ENCODE data around the gene CAMKK1.
A peak's percentile ranks its signal among the peaks of the same experiment; 100 is the strongest.
"Not testable (repeated sequence)": the region's sequence is repeated elsewhere in the genome, so short reads cannot be mapped to it uniquely, and the experiment has no call there.

Gene CAMKK1

GRCh38 chr17:3847165-3847670 is 45.6 kb downstream of the CAMKK1 start:
- Histone ChIP-seq H3K36me3 (ENCODE audit: control insufficient read depth, insufficient read depth, low read length) (peaks cover 1% of the 10 kb centered on the region), H3K18ac (ENCODE audit: low read length) (no peak overlapping the region), H3K4me1 (ENCODE audit: control insufficient read depth, low read depth, low read length) (no peaks in the 10 kb centered on the region), H3K4ac (ENCODE audit: low read depth, low read length) (no peak overlapping the region), H3K4me3 (ENCODE audit: low read length) (no peak overlapping the region), H4K8ac (ENCODE audit: low read depth, low read length) (no peak overlapping the region), H3K79me2 (ENCODE audit: control insufficient read depth, insufficient read depth, low read length) (peaks cover 25% of the 10 kb centered on the region), H2AK5ac (ENCODE audit: low read length) (no peak overlapping the region), H3K27ac (ENCODE audit: low read depth, low read length) (no peak overlapping the region), H2BK120ac (ENCODE audit: low read depth, low read length) (no peak overlapping the region), H3K56ac (ENCODE audit: low read length) (no peak overlapping the region), H4K5ac (ENCODE audit: low read length) (no peak overlapping the region), H3K9ac (ENCODE audit: low read length) (no peak overlapping the region), H3K79me1 (ENCODE audit: low read length) (peaks cover 2% of the 10 kb centered on the region), H3K23ac (ENCODE audit: low read length) (no peak overlapping the region), H2BK15ac (replicated peaks; ENCODE audit: low read depth) (no peak overlapping the region), H2BK5ac (ENCODE audit: low read length) (no peak overlapping the region), H3K4me2 (ENCODE audit: low read length) (no peak overlapping the region), H3K27me3 (ENCODE audit: insufficient read depth, low read length, poor library complexity) (no peaks in the 10 kb centered on the region)
- DNase-seq: no peak
- no CpG with 5 or more reads among the region's 9 CpGs for WGBS (ENCODE audit: extremely low coverage, insufficient coverage, low lambda C conversion rate)

- no peak overlapping the region for H2AK5ac ChIP-seq (ENCODE audit: low read length)
- H4K5ac ChIP-seq (ENCODE audit: low read length): no peak overlapping the region
- H3K23ac ChIP-seq (ENCODE audit: low read length): no peak overlapping the region
- no peaks in the 10 kb centered on the region for H3K4me1 ChIP-seq (ENCODE audit: control insufficient read depth, low read depth, low read length)
- H3K36me3 ChIP-seq (ENCODE audit: control insufficient read depth, insufficient read depth, low read length): peaks cover 1% of the 10 kb centered on the region
- no CpG with 5 or more reads among the region's 17 CpGs for WGBS (ENCODE audit: extremely low coverage, insufficient coverage, low lambda C conversion rate)
- no peak overlapping the region for H4K8ac ChIP-seq (ENCODE audit: low read depth, low read length)
- H3K56ac ChIP-seq (ENCODE audit: low read length): peak overlapping the region; percentile 30
- peak overlapping the region; percentile 26 for H3K9ac ChIP-seq (ENCODE audit: low read length)
- H3K79me1 ChIP-seq (ENCODE audit: low read length): peaks cover 2% of the 10 kb centered on the region
- H2BK15ac ChIP-seq (replicated peaks; ENCODE audit: low read depth): no peak overlapping the region
- H3K79me2 ChIP-seq (ENCODE audit: control insufficient read depth, insufficient read depth, low read length): peaks cover 25% of the 10 kb centered on the region
- H2BK120ac ChIP-seq (ENCODE audit: low read depth, low read length): no peak overlapping the region
- no peak overlapping the region for H3K4me2 ChIP-seq (ENCODE audit: low read length)
- no peak for DNase-seq
- no peak overlapping the region for H3K4ac ChIP-seq (ENCODE audit: low read depth, low read length)
- no peak overlapping the region for H3K4me3 ChIP-seq (ENCODE audit: low read length)
- H3K27me3 ChIP-seq (ENCODE audit: insufficient read depth, low read length, poor library complexity): no peaks in the 10 kb centered on the region
- no peak overlapping the region for H3K18ac ChIP-seq (ENCODE audit: low read length)
- H2BK5ac ChIP-seq (ENCODE audit: low read length): no peak overlapping the region
- no peak overlapping the region for H3K27ac ChIP-seq (ENCODE audit: low read depth, low read length)
Observed at GRCh38 chr17:3846437-3847164, 46.3 kb downstream of the CAMKK1 start.

- H4K5ac ChIP-seq (ENCODE audit: low read length): no peak within 1 kb of the TSS
- no peak within 1 kb of the TSS for H2BK15ac ChIP-seq (replicated peaks; ENCODE audit: low read depth)
- H3K27ac ChIP-seq (ENCODE audit: low read depth, low read length): peak within 1 kb of the TSS; percentile 62
- H3K27me3 ChIP-seq (ENCODE audit: insufficient read depth, low read length, poor library complexity): no peaks in the 10 kb centered on the region
- H4K8ac ChIP-seq (ENCODE audit: low read depth, low read length): no peak within 1 kb of the TSS
- H3K36me3 ChIP-seq (ENCODE audit: control insufficient read depth, insufficient read depth, low read length): peaks cover 1% of the 10 kb centered on the region
- H3K9ac ChIP-seq (ENCODE audit: low read length): peak within 1 kb of the TSS; percentile 96
- no CpG with 5 or more reads among the region's 76 CpGs for WGBS (ENCODE audit: extremely low coverage, insufficient coverage, low lambda C conversion rate)
- H3K4me2 ChIP-seq (ENCODE audit: low read length): peak within 1 kb of the TSS; percentile 84
- peaks cover 25% of the 10 kb centered on the region for H3K79me2 ChIP-seq (ENCODE audit: control insufficient read depth, insufficient read depth, low read length)
- H3K4ac ChIP-seq (ENCODE audit: low read depth, low read length): peak within 1 kb of the TSS; percentile 74
- H3K79me1 ChIP-seq (ENCODE audit: low read length): peaks cover 2% of the 10 kb centered on the region
- H2BK120ac ChIP-seq (ENCODE audit: low read depth, low read length): no peak within 1 kb of the TSS
- H3K18ac ChIP-seq (ENCODE audit: low read length): peak within 1 kb of the TSS; percentile 97
- H3K4me3 ChIP-seq (ENCODE audit: low read length): peak within 1 kb of the TSS; percentile 92
- peak; percentile 95 for DNase-seq
- H3K23ac ChIP-seq (ENCODE audit: low read length): no peak within 1 kb of the TSS
- H3K4me1 ChIP-seq (ENCODE audit: control insufficient read depth, low read depth, low read length): no peaks in the 10 kb centered on the region
- peak within 1 kb of the TSS; percentile 98 for H3K56ac ChIP-seq (ENCODE audit: low read length)
- peak within 1 kb of the TSS; percentile 84 for H2BK5ac ChIP-seq (ENCODE audit: low read length)
- no peak within 1 kb of the TSS for H2AK5ac ChIP-seq (ENCODE audit: low read length)
Observed at GRCh38 chr17:3845621-3846436, 47.0 kb downstream of the CAMKK1 start, which contains the start of gene NCBP3. Gene NCBP3 (minus strand): TSS chr17:3846246. CDS start chr17:3846223, 23 bp downstream.

- peak overlapping the region; percentile 84 for H3K4me2 ChIP-seq (ENCODE audit: low read length)
- H3K79me1 ChIP-seq (ENCODE audit: low read length): peaks cover 5% of the 10 kb centered on the region
- H2BK5ac ChIP-seq (ENCODE audit: low read length): no peak overlapping the region
- H3K4me1 ChIP-seq (ENCODE audit: control insufficient read depth, low read depth, low read length): no peaks in the 10 kb centered on the region
- H3K36me3 ChIP-seq (ENCODE audit: control insufficient read depth, insufficient read depth, low read length): peaks cover 2% of the 10 kb centered on the region
- no CpG with 5 or more reads among the region's 8 CpGs for WGBS (ENCODE audit: extremely low coverage, insufficient coverage, low lambda C conversion rate)
- no peaks in the 10 kb centered on the region for H3K27me3 ChIP-seq (ENCODE audit: insufficient read depth, low read length, poor library complexity)
- H3K79me2 ChIP-seq (ENCODE audit: control insufficient read depth, insufficient read depth, low read length): peaks cover 26% of the 10 kb centered on the region
- no peak overlapping the region for H2BK120ac ChIP-seq (ENCODE audit: low read depth, low read length)
- DNase-seq: peak; percentile 55
- H3K4ac ChIP-seq (ENCODE audit: low read depth, low read length): no peak overlapping the region
- no peak overlapping the region for H4K8ac ChIP-seq (ENCODE audit: low read depth, low read length)
- H3K56ac ChIP-seq (ENCODE audit: low read length): peak overlapping the region; percentile 98
- no peak overlapping the region for H2BK15ac ChIP-seq (replicated peaks; ENCODE audit: low read depth)
- peak overlapping the region; percentile 97 for H3K18ac ChIP-seq (ENCODE audit: low read length)
- H4K5ac ChIP-seq (ENCODE audit: low read length): no peak overlapping the region
- H3K27ac ChIP-seq (ENCODE audit: low read depth, low read length): no peak overlapping the region
- H3K9ac ChIP-seq (ENCODE audit: low read length): peak overlapping the region; percentile 96
- H2AK5ac ChIP-seq (ENCODE audit: low read length): no peak overlapping the region
- no peak overlapping the region for H3K23ac ChIP-seq (ENCODE audit: low read length)
- peak overlapping the region; percentile 92 for H3K4me3 ChIP-seq (ENCODE audit: low read length)
Observed at GRCh38 chr17:3845291-3845620, 47.6 kb downstream of the CAMKK1 start.

- H4K8ac ChIP-seq (ENCODE audit: low read depth, low read length); H3K4me3 ChIP-seq (ENCODE audit: low read length); H2BK120ac ChIP-seq (ENCODE audit: low read depth, low read length): not testable (repeated sequence)
Observed at GRCh38 chr17:3844556-3844955, 48.3 kb downstream of the CAMKK1 start.

More at GRCh38 chr17:3844556-3844955, 48.3 kb downstream of the CAMKK1 start:
- not testable (repeated sequence) for H3K79me1 ChIP-seq (ENCODE audit: low read length); H4K5ac ChIP-seq (ENCODE audit: low read length); H3K4me1 ChIP-seq (ENCODE audit: control insufficient read depth, low read depth, low read length); H2BK5ac ChIP-seq (ENCODE audit: low read length); H3K23ac ChIP-seq (ENCODE audit: low read length); H2AK5ac ChIP-seq (ENCODE audit: low read length); H3K4ac ChIP-seq (ENCODE audit: low read depth, low read length); H3K27ac ChIP-seq (ENCODE audit: low read depth, low read length); H3K18ac ChIP-seq (ENCODE audit: low read length); H3K36me3 ChIP-seq (ENCODE audit: control insufficient read depth, insufficient read depth, low read length); H3K4me2 ChIP-seq (ENCODE audit: low read length); H3K27me3 ChIP-seq (ENCODE audit: insufficient read depth, low read length, poor library complexity); H2BK15ac ChIP-seq (replicated peaks; ENCODE audit: low read depth); H3K9ac ChIP-seq (ENCODE audit: low read length); DNase-seq; H3K56ac ChIP-seq (ENCODE audit: low read length)
- no CpG with 5 or more reads among the region's 19 CpGs for WGBS (ENCODE audit: extremely low coverage, insufficient coverage, low lambda C conversion rate)
- H3K79me2 ChIP-seq (ENCODE audit: control insufficient read depth, insufficient read depth, low read length): peaks cover 31% of the 10 kb centered on the region

Data from mesendoderm (in vitro differentiated cells).